ENCODE data around the gene YAF2.

The YAF2 gene

GRCh38 chr12:42238240-42239140, at the start of gene YAF2:
YAF2 (minus strand) TSS chr12:42238248; CDS start chr12:42238180, 68 bp downstream.
- DNase-seq = peak; percentile 75 to 78

GRCh38 chr12:42286741-42287140, 48.7 kb upstream of the YAF2 start:
- DNase-seq = no peak

GRCh38 chr12:42285431-42285830, 47.4 kb upstream of the YAF2 start:
- no peak for DNase-seq

- DNase-seq = no peak
Observed at GRCh38 chr12:42284876-42285275, 46.8 kb upstream of the YAF2 start.

GRCh38 chr12:42284157-42284556, 46.1 kb upstream of the YAF2 start:
- no peak for DNase-seq

GRCh38 chr12:42283739-42284138, 45.7 kb upstream of the YAF2 start:
- no peak for DNase-seq

GRCh38 chr12:42282294-42282693, 44.2 kb upstream of the YAF2 start:
- no peak for DNase-seq

GRCh38 chr12:42281844-42282243, 43.8 kb upstream of the YAF2 start:
- no peak for DNase-seq

- DNase-seq = no peak
Observed at GRCh38 chr12:42281278-42281677, 43.2 kb upstream of the YAF2 start.

- DNase-seq = no peak
Observed at GRCh38 chr12:42278128-42278510, 40.1 kb upstream of the YAF2 start.

GRCh38 chr12:42277396-42278127, 39.5 kb upstream of the YAF2 start:
- no peak for DNase-seq

- no peak for DNase-seq
Observed at GRCh38 chr12:42275499-42275898, 37.5 kb upstream of the YAF2 start.

GRCh38 chr12:42273706-42274105, 35.7 kb upstream of the YAF2 start:
- no peak for DNase-seq

- DNase-seq = no peak
Observed at GRCh38 chr12:42270596-42270995, 32.5 kb upstream of the YAF2 start.

GRCh38 chr12:42267413-42268190, 29.6 kb upstream of the YAF2 start:
- no peak for DNase-seq

- DNase-seq = no peak
Observed at GRCh38 chr12:42266579-42267230, 28.7 kb upstream of the YAF2 start.

GRCh38 chr12:42262271-42262670, 24.2 kb upstream of the YAF2 start:
- no peak for DNase-seq

GRCh38 chr12:42261708-42262107, 23.7 kb upstream of the YAF2 start:
- DNase-seq = no peak

GRCh38 chr12:42260518-42260917, 22.5 kb upstream of the YAF2 start:
- no peak for DNase-seq

GRCh38 chr12:42259699-42260098, 21.7 kb upstream of the YAF2 start:
- DNase-seq = no peak

- DNase-seq = no peak
Observed at GRCh38 chr12:42255866-42256261, 17.8 kb upstream of the YAF2 start.

GRCh38 chr12:42255221-42255865, 17.3 kb upstream of the YAF2 start:
- no peak for DNase-seq
